A549 treated with CORT108297 at 1 μM for 4 hours (cell line): ENCODE results near the gene UBXN7. TPM values are rescaled to one million over a fixed set of nuclear protein-coding genes. Genes with fewer than 3 reads are reported as not detected.

Source experiments
- total RNA-seq: library from RNA; stranded (reverse); fragments of 200-300 nt; extraction: Qiagen RNA extraction; gene quantifications from 5 replicates; pipeline ENCODE4 v1.2.3, GENCODE V29; 2022

The UBXN7 gene
- 6.6 to 10.4 TPM (median 8.8 TPM) in 5 replicates for total RNA-seq

GRCh38 chr3:196432137-196432879 is at the start of gene UBXN7:
Gene UBXN7, minus strand, starts transcription at chr3:196432427. Its CDS starts 28 bp downstream, at chr3:196432399.

GRCh38 chr3:196317687-196318467 is 114.3 kb downstream of the UBXN7 start, which contains the start of gene DYNLT2B:
Gene DYNLT2B, minus strand, starts transcription at chr3:196318240. Its CDS starts 88 bp downstream, at chr3:196318152.

Other genes with a start within 250 kb of the UBXN7 start
- gene ZDHHC19, start 221.0 kb downstream of the UBXN7 start, total RNA-seq = 0.09 to 0.27 TPM (median 0.18 TPM) in 3 of 5 replicates, not detected in the others
- not detected in 5 replicates for gene SLC51A, start 215.9 kb downstream of the UBXN7 start, total RNA-seq
- 28.9 to 37.4 TPM (median 33.4 TPM) in 5 replicates for gene PCYT1A, start 144.7 kb downstream of the UBXN7 start, total RNA-seq
- gene DYNLT2B, start 114.2 kb downstream of the UBXN7 start, total RNA-seq = 22.8 to 26.6 TPM (median 25.2 TPM) in 5 replicates
- 8.1 to 11.0 TPM (median 10.6 TPM) in 5 replicates for gene TM4SF19, start 94.0 kb downstream of the UBXN7 start, total RNA-seq
- gene RNF168, start 71.3 kb upstream of the UBXN7 start, total RNA-seq = 3.5 to 4.8 TPM (median 4.4 TPM) in 5 replicates
- gene SMCO1, start 82.9 kb upstream of the UBXN7 start, total RNA-seq = 0.03 TPM in 1 of 5 replicates, not detected in the others
- gene WDR53, start 136.1 kb upstream of the UBXN7 start, total RNA-seq = 8.0 to 12.1 TPM (median 9.8 TPM) in 5 replicates
- 7.1 to 8.1 TPM (median 7.5 TPM) in 5 replicates for gene FBXO45, start 136.2 kb upstream of the UBXN7 start, total RNA-seq
- 0.05 TPM in 1 of 5 replicates, not detected in the others for gene NRROS, start 207.3 kb upstream of the UBXN7 start, total RNA-seq